ENCODE data around the gene CELF3. TPM values are rescaled to one million over a fixed set of nuclear protein-coding genes. Genes with fewer than 3 reads are reported as not detected.
A peak's percentile ranks its signal among the peaks of the same experiment; 100 is the strongest.

CELF3 gene
- not detected for total RNA-seq

DNA sequence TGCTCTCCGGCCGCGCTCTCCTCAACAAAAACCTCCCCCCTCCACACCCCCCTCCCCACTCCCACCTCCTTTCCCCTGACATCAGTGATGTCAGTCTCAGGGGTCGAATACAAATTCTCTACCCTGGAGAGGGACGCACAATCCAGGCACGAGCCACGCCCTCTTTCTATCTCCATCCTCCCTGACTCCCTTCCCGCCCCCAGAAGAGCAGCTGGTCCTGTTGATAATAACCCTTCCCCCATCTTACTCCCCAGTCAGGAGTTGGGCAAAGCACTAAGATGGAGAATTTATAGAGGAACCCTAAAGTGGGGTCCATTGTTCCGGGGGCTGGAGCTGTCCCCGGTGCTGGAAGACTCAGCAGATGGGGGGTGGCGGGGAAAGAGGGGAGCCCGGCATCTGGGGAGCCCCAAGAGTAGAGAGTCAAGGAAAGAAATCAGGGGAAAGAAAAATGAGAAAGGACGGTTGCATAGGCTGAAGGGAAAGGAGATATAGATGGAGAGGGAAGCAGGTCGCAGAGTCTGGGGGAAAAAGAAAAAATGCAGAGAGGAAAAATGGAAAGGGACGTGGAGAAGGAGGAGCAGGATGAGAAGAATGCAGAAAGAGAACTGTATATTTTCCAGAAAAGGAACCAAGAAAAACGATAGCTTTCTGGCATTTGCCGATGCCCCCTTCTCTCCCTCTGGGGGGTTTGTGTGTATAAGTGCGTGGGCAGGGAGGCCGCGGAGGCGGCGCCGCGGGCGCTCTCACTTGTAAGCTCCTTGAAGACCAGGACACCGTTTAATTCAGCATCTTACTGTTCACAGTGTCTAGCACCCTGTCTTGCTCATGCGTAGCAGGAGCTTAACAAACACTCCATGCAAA lies at the start of gene CELF3:
CELF3 (minus strand) TSS at position 33 of the 861 bp plus-strand sequence. CDS start 783 bp downstream, outside the sequence.
- Histone ChIP-seq H3K4me1 (peaks cover 0 to 49% of the 10 kb centered on the region in 2 donors), H3K27me3 (no peaks in the 10 kb centered on the region), H3K4me3 (peak within 1 kb of the TSS in 1 of 2 donors; percentile 18), H3K9me3 (no peaks in the 10 kb centered on the region), H3K27ac (no peak within 1 kb of the TSS), H3K36me3 (no peaks in the 10 kb centered on the region)
- TF ChIP-seq, protein P1, sequence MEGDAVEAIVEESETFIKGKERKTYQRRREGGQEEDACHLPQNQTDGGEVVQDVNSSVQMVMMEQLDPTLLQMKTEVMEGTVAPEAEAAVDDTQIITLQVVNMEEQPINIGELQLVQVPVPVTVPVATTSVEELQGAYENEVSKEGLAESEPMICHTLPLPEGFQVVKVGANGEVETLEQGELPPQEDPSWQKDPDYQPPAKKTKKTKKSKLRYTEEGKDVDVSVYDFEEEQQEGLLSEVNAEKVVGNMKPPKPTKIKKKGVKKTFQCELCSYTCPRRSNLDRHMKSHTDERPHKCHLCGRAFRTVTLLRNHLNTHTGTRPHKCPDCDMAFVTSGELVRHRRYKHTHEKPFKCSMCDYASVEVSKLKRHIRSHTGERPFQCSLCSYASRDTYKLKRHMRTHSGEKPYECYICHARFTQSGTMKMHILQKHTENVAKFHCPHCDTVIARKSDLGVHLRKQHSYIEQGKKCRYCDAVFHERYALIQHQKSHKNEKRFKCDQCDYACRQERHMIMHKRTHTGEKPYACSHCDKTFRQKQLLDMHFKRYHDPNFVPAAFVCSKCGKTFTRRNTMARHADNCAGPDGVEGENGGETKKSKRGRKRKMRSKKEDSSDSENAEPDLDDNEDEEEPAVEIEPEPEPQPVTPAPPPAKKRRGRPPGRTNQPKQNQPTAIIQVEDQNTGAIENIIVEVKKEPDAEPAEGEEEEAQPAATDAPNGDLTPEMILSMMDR (IDR thresholded peaks at IDR 0.05), result no peak
- DNase-seq (ENCODE audit: low spot score), result no peak

- no peaks in the 10 kb centered on the region for H3K9me3 ChIP-seq
- H3K27me3 ChIP-seq, result no peaks in the 10 kb centered on the region
- peak overlapping the region; percentile 69 to 86 for H3K4me3 ChIP-seq
- DNase-seq (ENCODE audit: low spot score), result no peak
- TF ChIP-seq, protein P1 (IDR thresholded peaks at IDR 0.05), result no peak
- peaks cover 10% of the 10 kb centered on the region for H3K36me3 ChIP-seq
- H3K27ac ChIP-seq, result peak overlapping the region; percentile 91 to 94
- peaks cover 0 to 16% of the 10 kb centered on the region in 2 donors for H3K4me1 ChIP-seq
Observed at GRCh38 chr1:151763990-151764389, 47.4 kb upstream of the CELF3 start.

GRCh38 chr1:151762941-151763921 lies 46.6 kb upstream of the CELF3 start, which contains the start of gene MRPL9:
MRPL9 (minus strand) TSS chr1:151763496; CDS start chr1:151763479, 17 bp downstream.
- Histone ChIP-seq H3K4me3 (peak within 1 kb of the TSS; percentile 69 to 86), H3K4me1 (peaks cover 0 to 16% of the 10 kb centered on the region in 2 donors), H3K36me3 (peaks cover 10% of the 10 kb centered on the region), H3K27ac (peak within 1 kb of the TSS; percentile 91 to 94), H3K27me3 (no peaks in the 10 kb centered on the region), H3K9me3 (no peaks in the 10 kb centered on the region)
- peak; percentile 79 for DNase-seq (ENCODE audit: low spot score)
- TF ChIP-seq, protein P1 (IDR thresholded peaks at IDR 0.05), result no peak

GRCh38 chr1:151760597-151761385 lies 44.2 kb upstream of the CELF3 start:
- H3K9me3 ChIP-seq, result no peaks in the 10 kb centered on the region
- DNase-seq (ENCODE audit: low spot score), result no peak
- H3K4me3 ChIP-seq, result no peak overlapping the region
- TF ChIP-seq, protein P1 (IDR thresholded peaks at IDR 0.05), result no peak
- no peaks in the 10 kb centered on the region for H3K27me3 ChIP-seq
- peaks cover 10% of the 10 kb centered on the region for H3K36me3 ChIP-seq
- H3K4me1 ChIP-seq, result peaks cover 0 to 16% of the 10 kb centered on the region in 2 donors
- H3K27ac ChIP-seq, result no peak overlapping the region

DNA sequence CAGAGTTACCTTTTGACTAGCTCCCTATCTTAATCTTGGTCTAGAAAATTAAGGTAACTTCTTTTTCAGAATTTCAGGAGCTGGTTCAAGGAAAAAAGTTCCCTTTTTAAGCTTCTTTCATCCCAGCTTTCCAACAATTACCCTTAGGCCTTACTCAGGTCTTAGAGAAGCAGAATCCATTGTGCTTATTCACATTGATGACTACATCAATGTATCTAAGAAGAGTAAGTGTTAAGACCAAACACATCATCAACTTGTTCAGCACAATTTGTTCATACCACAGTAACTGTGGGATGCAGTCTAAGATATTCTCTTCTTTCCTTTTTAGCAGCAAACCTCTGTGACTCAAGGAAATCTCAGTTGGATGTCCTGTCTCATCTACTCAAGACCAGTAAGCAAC lies 42.6 kb upstream of the CELF3 start:
- peaks cover 10% of the 10 kb centered on the region for H3K36me3 ChIP-seq
- no peaks in the 10 kb centered on the region for H3K9me3 ChIP-seq
- no peak overlapping the region for H3K4me3 ChIP-seq
- TF ChIP-seq, protein P1 (IDR thresholded peaks at IDR 0.05), result no peak
- H3K27ac ChIP-seq, result no peak overlapping the region
- no peaks in the 10 kb centered on the region for H3K27me3 ChIP-seq
- H3K4me1 ChIP-seq, result peaks cover 0 to 15% of the 10 kb centered on the region in 2 donors
- no peak for DNase-seq (ENCODE audit: low spot score)

Measured in right atrium auricular region (tissue), 2 donors.